ENCODE results near the gene PLEKHA3. TPM values are rescaled to one million over a fixed set of nuclear protein-coding genes. Genes with fewer than 3 reads are reported as not detected.

The PLEKHA3 gene
- total and polyA plus RNA-seq, 10 of the 15 experiments (the other 5 are each of a cell fraction or from before 2014, with no cell fraction given): 1.4 to 21.1 (median 7.4) TPM

- Histone ChIP-seq H3K36me3 (ENCODE audit: control insufficient read depth in 2 of 2, insufficient read depth in 2 of 2, low read length in 1 of 2) (no peaks in the 10 kb centered on the region), H3K4me2 (ENCODE audit: control insufficient read depth, insufficient read depth) (peak overlapping the region; percentile 72), H3K9ac (ENCODE audit: control insufficient read depth, insufficient read depth, low read length) (peak overlapping the region; percentile 70), H3K4me3 (peak overlapping the region; percentile 80), H3K79me2 (ENCODE audit: control insufficient read depth, insufficient read depth, low read length) (peaks cover 37% of the 10 kb centered on the region), H3K27ac (ENCODE audit: control insufficient read depth, insufficient read depth) (peak overlapping the region; percentile 74), H3K9me3 (replicated peaks; ENCODE audit: control insufficient read depth, insufficient read depth, low read length) (no peaks in the 10 kb centered on the region; the same call in 1 of the 3 replicates), H3K27me3 (replicated peaks in 1 of 2; ENCODE audit: control insufficient read depth in 2 of 2, insufficient read depth in 2 of 2, low read length in 1 of 2) (no peaks in the 10 kb centered on the region), H2AFZ (ENCODE audit: control insufficient read depth, low read depth, low read length) (peak overlapping the region; percentile 74), H3K4me1 (ENCODE audit: control insufficient read depth, insufficient read depth, low read length) (peaks cover 11% of the 10 kb centered on the region; the same call in 1 of the 2 replicates), H4K20me1 (ENCODE audit: control insufficient read depth, insufficient read depth) (no peaks in the 10 kb centered on the region)
- ChIA-PET POLR2A (interaction anchor here (1.0 to 1.7 kb wide), 7 partner anchors 9 to 73 kb away, joined by 3 to 7 read pairs (median 4); no protein-coding TSS in a partner anchor), RAD21 (ENCODE audit: unreplicated experiment) (interaction anchor here (1.0 to 1.5 kb wide), 6 partner anchors 12 to 73 kb away, joined by 3 to 7 read pairs (median 3); no protein-coding TSS in a partner anchor), CTCF (interaction anchor here (0.8 to 2.7 kb wide), 10 partner anchors 10 to 126 kb away, joined by 3 to 10 read pairs (median 3); no protein-coding TSS in a partner anchor), SMC1A (ENCODE audit: uncharacterized antibody, unreplicated experiment) (interaction anchor here (0.8 to 2.8 kb wide), 10 partner anchors 9 to 109 kb away, joined by 3 to 11 read pairs (median 4); partner anchors contain the start of gene PLEKHA3)
- ATAC-seq (peak; percentile 91), DNase-seq (ENCODE audit: low read depth, low spot score) (peak; percentile 57), FAIRE-seq (peak; percentile 57)
- no TSS peak for BruUV-seq (replicated peaks)
- intact Hi-C loops (cut with micrococcal nuclease; ENCODE audit: unreplicated experiment): loop anchor here (2.0 to 10.0 kb wide), 3 partner anchors 44 to 732 kb away; partner anchors contain the start of genes FKBP7 and RBM45
- in situ Hi-C loops (cut with MboI): no loop called here
- 2% methylated on average over 25 of the region's 25 CpGs for WGBS (ENCODE audit: insufficient coverage, insufficient replicate concordance, low lambda C conversion rate, missing lambda C conversion rate)
- TF ChIP-seq MYB (IDR thresholded peaks at IDR 0.05; ENCODE audit: borderline replicate concordance, low read depth, low read length): no peak
- TF ChIP-seq RBBP5 (conservative IDR thresholded peaks at IDR 0.05): no peak
- TF ChIP-seq PRDM15 (CRISPR knock-in tag; IDR thresholded peaks at IDR 0.05): no peak
- TF ChIP-seq ZNF592 (IDR thresholded peaks at IDR 0.05): no peak
- TF ChIP-seq ATF7 (IDR thresholded peaks at IDR 0.05; ENCODE audit: low read depth): peak; percentile 89
- peak; percentile 43 for TF ChIP-seq RAD21 (IDR thresholded peaks at IDR 0.05; ENCODE audit: insufficient read depth, low read depth, low read length)
- no peak for TF ChIP-seq NFXL1 (IDR thresholded peaks at IDR 0.05; ENCODE audit: borderline replicate concordance)
- TF ChIP-seq ZSCAN29 (IDR thresholded peaks at IDR 0.05): no peak
- no peak for TF ChIP-seq IRF3 (IDR thresholded peaks at IDR 0.05)
- TF ChIP-seq CEBPB (IDR thresholded peaks at IDR 0.05; ENCODE audit: borderline replicate concordance in 1 of 2, low read depth in 2 of 2, low read length in 2 of 2): no peak
- TF ChIP-seq ZNF24 (IDR thresholded peaks at IDR 0.05): no peak
- peak; percentile 88 for TF ChIP-seq POLR2A (IDR thresholded peaks at IDR 0.05; ENCODE audit: low read depth, low read length)
These were observed 42.8 kb downstream of the PLEKHA3 start for GRCh38 chr2:178522950-178523595.

Measured in GM12878 (cell line).